PC-9 (cell line): Measurements from ENCODE around the gene GRM7. TPM values are rescaled to one million over a fixed set of nuclear protein-coding genes. Genes with fewer than 3 reads are reported as not detected.

ENCODE experiments used
- BruUV-seq: library from RNA; stranded (reverse); fragments of 400-500 nt; replicated peaks from 2 replicates; lab custom pipeline; 2021; lab: Mats Ljungman, UMichigan
- CTCF ChIA-PET: fragments of 300-600 bp; sonication (Branson Sonifier 250); formaldehyde crosslinking; loops from one replicate; lab custom pipeline; 2022; ENCODE audit warnings: antibody characterized with exemption; lab: Charles Lee
- POLR2A ChIA-PET: fragments of 300-600 bp; sonication (Branson Sonifier 250); formaldehyde crosslinking; loops from one replicate; lab custom pipeline; 2022; ENCODE audit warnings: antibody characterized with exemption; ENCODE audit not compliant: unreplicated experiment; lab: Charles Lee
- DNase-seq, 2 experiments: peaks; one replicate each; pipeline versions ENCODE4 v3.0.0 to v3.0.0-alpha.2; 2015 to 2022; ENCODE audit warnings: mixed read lengths in 1 of 2
- H2AFZ ChIP-seq: fragments of 200-600 bp; sonication (generic); 2 replicates; pipeline ENCODE4 v1.8.1; 2017; ENCODE audit warnings: antibody characterized with exemption
- H3F3A ChIP-seq: fragments of 200-600 bp; sonication (generic); 2 replicates; pipeline ENCODE4 v1.8.1; 2017; ENCODE audit warnings: antibody characterized with exemption, mild to moderate bottlenecking, low read depth; ENCODE audit not compliant: insufficient read depth
- H3K27ac ChIP-seq: fragments of 200-600 bp; sonication (generic); 2 replicates; pipeline ENCODE4 v1.6.1; 2016; ENCODE audit warnings: mixed run types
- H3K27me3 ChIP-seq: fragments of 200-600 bp; sonication (generic); 2 replicates; pipeline ENCODE4 v1.6.1; 2016; ENCODE audit warnings: low read depth, mixed run types; ENCODE audit not compliant: insufficient read depth
- H3K36me3 ChIP-seq: fragments of 200-600 bp; sonication (generic); 2 replicates; pipeline ENCODE4 v1.6.1; 2016; ENCODE audit warnings: low read depth, mixed run types
- H3K4me1 ChIP-seq: fragments of 200-600 bp; sonication (generic); replicated peaks from 2 replicates; pipeline ENCODE4 v1.6.1; 2016; ENCODE audit warnings: mixed run types; ENCODE audit not compliant: insufficient read depth
- H3K4me2 ChIP-seq: fragments of 200-600 bp; sonication (generic); 2 replicates; pipeline ENCODE4 v1.6.1; 2017; ENCODE audit warnings: mixed run types
- H3K4me3 ChIP-seq: fragments of 200-600 bp; sonication (generic); 2 replicates; pipeline ENCODE4 v1.6.1; 2016; ENCODE audit warnings: mixed run types
- H3K79me2 ChIP-seq: fragments of 200-600 bp; sonication (generic); 2 replicates; pipeline ENCODE4 v1.6.1; 2017; ENCODE audit warnings: low read depth, mixed run types
- H3K9me2 ChIP-seq: fragments of 200-600 bp; sonication (generic); 2 replicates; pipeline ENCODE4 v1.8.1; 2017; ENCODE audit warnings: mild to moderate bottlenecking; ENCODE audit not compliant: insufficient read depth
- H3K9me3 ChIP-seq: fragments of 200-600 bp; sonication (generic); 2 replicates; pipeline ENCODE4 v1.8.1; 2016; ENCODE audit warnings: low read depth; ENCODE audit not compliant: insufficient read depth
- H4K20me1 ChIP-seq: fragments of 200-600 bp; sonication (generic); 2 replicates; pipeline ENCODE4 v1.8.1; 2017; ENCODE audit not compliant: insufficient read depth
- CTCF ChIP-seq: fragments of 200-600 bp; sonication (generic); conservative IDR thresholded peaks from 2 replicates; pipeline ENCODE4 v1.6.1; 2017; ENCODE audit warnings: mixed run types, antibody characterized with exemption, mild to moderate bottlenecking, moderate library complexity
- EZH2 ChIP-seq: fragments of 200-600 bp; sonication (generic); IDR thresholded peaks from 2 replicates; pipeline ENCODE4 v1.8.0; 2017; ENCODE audit warnings: antibody characterized with exemption, low read depth
- intact Hi-C: fragments of 100-400 bp; cut with micrococcal nuclease; formaldehyde crosslinking; loops from one replicate; pipeline ENCODE4 v1.10.0; 2022; ENCODE audit not compliant: unreplicated experiment
- total RNA-seq: library from RNA; stranded (reverse); gene quantifications from 2 replicates; pipeline ENCODE4 v1.2.3, GENCODE V29; 2021

The GRM7 gene
- total RNA-seq, 1 experiment from 2014 or later = not detected

- ChIA-PET POLR2A (no interaction called here), CTCF (no interaction called here)
- intact Hi-C loops = no loop called here
- no peaks in the 10 kb centered on the region for H3K9me3 ChIP-seq
- H3K4me3 ChIP-seq = no peak overlapping the region
- H3K4me2 ChIP-seq = no peak overlapping the region
- no peaks in the 10 kb centered on the region for H3K79me2 ChIP-seq
- H2AFZ ChIP-seq = no peak overlapping the region
- TF ChIP-seq EZH2 (no peak), CTCF (no peak)
- H4K20me1 ChIP-seq = no peaks in the 10 kb centered on the region
- H3K27me3 ChIP-seq = no peaks in the 10 kb centered on the region
- no peaks in the 10 kb centered on the region for H3K9me2 ChIP-seq
- no peak overlapping the region for H3K27ac ChIP-seq
- no peaks in the 10 kb centered on the region for H3F3A ChIP-seq
- no peaks in the 10 kb centered on the region for H3K4me1 ChIP-seq
- no peak for DNase-seq
- no peaks in the 10 kb centered on the region for H3K36me3 ChIP-seq
- no TSS peak for BruUV-seq
These were observed 496.2 kb downstream of the GRM7 start for GRCh38 chr3:7357101-7357500.

- H3K27me3 ChIP-seq = no peaks in the 10 kb centered on the region
- ChIA-PET POLR2A (no interaction called here), CTCF (no interaction called here)
- no peaks in the 10 kb centered on the region for H3K4me1 ChIP-seq
- no peaks in the 10 kb centered on the region for H3K79me2 ChIP-seq
- H3K36me3 ChIP-seq = no peaks in the 10 kb centered on the region
- no peak overlapping the region for H3K4me2 ChIP-seq
- intact Hi-C loops = no loop called here
- no TSS peak for BruUV-seq
- H3K9me3 ChIP-seq = no peaks in the 10 kb centered on the region
- no peak overlapping the region for H3K4me3 ChIP-seq
- TF ChIP-seq EZH2 (no peak), CTCF (no peak)
- H4K20me1 ChIP-seq = no peaks in the 10 kb centered on the region
- H3F3A ChIP-seq = no peaks in the 10 kb centered on the region
- 0 out of 2 replicates have a peak, but pooled peaks cover 5% of the 10 kb centered on the region for H3K9me2 ChIP-seq
- DNase-seq = no peak
- H3K27ac ChIP-seq = no peak overlapping the region
- H2AFZ ChIP-seq = no peak overlapping the region
These were observed 507.1 kb downstream of the GRM7 start for GRCh38 chr3:7367968-7368367.

GRCh38 chr3:7368597-7368996, 507.7 kb downstream of the GRM7 start:
- no TSS peak for BruUV-seq
- POLR2A ChIA-PET = no interaction called here
- CTCF ChIA-PET = no interaction called here
- Histone ChIP-seq H3K4me2 (no peak overlapping the region), H3K27ac (no peak overlapping the region), H3K27me3 (no peaks in the 10 kb centered on the region), H3K9me3 (no peaks in the 10 kb centered on the region), H3K4me3 (no peak overlapping the region), H3K9me2 (0 out of 2 replicates have a peak, but pooled peaks cover 2% of the 10 kb centered on the region), H3F3A (no peaks in the 10 kb centered on the region), H3K4me1 (no peaks in the 10 kb centered on the region), H3K36me3 (no peaks in the 10 kb centered on the region), H4K20me1 (no peaks in the 10 kb centered on the region), H2AFZ (no peak overlapping the region), H3K79me2 (no peaks in the 10 kb centered on the region)
- TF ChIP-seq EZH2 (no peak), CTCF (no peak)
- intact Hi-C loops = no loop called here
- no peak for DNase-seq
